GM12878 (cell line): ENCODE results near the gene KIAA1328. TPM values are rescaled to one million over a fixed set of nuclear protein-coding genes. Genes with fewer than 3 reads are reported as not detected.

Experiments
- ATAC-seq: fragments of 200-7000 bp; cut with Tn5 transposase; 3 replicates; pipeline ENCODE4 v1.9.1; 2020; ENCODE audit warnings: mild to moderate bottlenecking, moderate library complexity
- BruUV-seq: library from RNA; stranded (reverse); fragments of 400-500 nt; replicated peaks from 2 replicates; lab custom pipeline; 2021; lab: Mats Ljungman, UMichigan
- CTCF ChIA-PET: fragments of 300-600 bp; sonication (Branson Sonifier 250); formaldehyde crosslinking; extraction: SDS; loops from one replicate; lab custom pipeline; 2021; ENCODE audit warnings: inconsistent platforms; lab: Yijun Ruan, JAX
- POLR2A ChIA-PET: fragments of 350-600 bp; formaldehyde crosslinking; extraction: SDS; loops from one replicate; lab custom pipeline; 2021; ENCODE audit warnings: inconsistent platforms; lab: Charles Lee
- RAD21 ChIA-PET: fragments of 300-600 bp; sonication (Branson Sonifier 250); formaldehyde crosslinking; loops from one replicate; lab custom pipeline; 2023; ENCODE audit warnings: antibody characterized with exemption; ENCODE audit not compliant: unreplicated experiment; lab: Charles Lee
- SMC1A ChIA-PET: fragments of 300-600 bp; sonication (Branson Sonifier 250); formaldehyde crosslinking; loops from one replicate; lab custom pipeline; 2023; ENCODE audit not compliant: unreplicated experiment, uncharacterized antibody; lab: Charles Lee
- DNase-seq: peaks from one replicate; pipeline ENCODE4 v3.0.0-alpha.2; 2011; ENCODE audit warnings: low read depth, low spot score
- FAIRE-seq: peaks from 3 replicates; lab custom pipeline; 2011; peaks lifted over from hg19 to GRCh38; lab: Jason Lieb, UNC
- H2AFZ ChIP-seq: 2 replicates; pipeline ENCODE4 v1.6.0; 2011; ENCODE audit warnings: low read depth, low read length, control low read depth; ENCODE audit not compliant: control insufficient read depth
- H3K27ac ChIP-seq: 2 replicates; pipeline ENCODE4 v1.5.1; 2011; ENCODE audit warnings: control low read depth; ENCODE audit not compliant: control insufficient read depth, insufficient read depth
- H3K27me3 ChIP-seq, 2 experiments: replicated peaks in 1 of 2; 2 replicates each; pipeline versions ENCODE4 v1.6.0 to v1.6.1; 2011; ENCODE audit warnings: low read length in 1 of 2; ENCODE audit not compliant: control insufficient read depth in 2 of 2, insufficient read depth in 2 of 2
- H3K36me3 ChIP-seq, 2 experiments: 2 replicates each; pipeline ENCODE4 v1.5.1; 2011; ENCODE audit warnings: low read length in 1 of 2; ENCODE audit not compliant: control insufficient read depth in 2 of 2, insufficient read depth in 2 of 2
- H3K4me1 ChIP-seq: 2 replicates; pipeline ENCODE4 v1.6.1; 2011; ENCODE audit warnings: mild to moderate bottlenecking, low read length, moderate library complexity, mixed read lengths; ENCODE audit not compliant: control insufficient read depth, insufficient read depth
- H3K4me2 ChIP-seq: 2 replicates; pipeline ENCODE4 v1.6.0; 2011; ENCODE audit warnings: control low read depth; ENCODE audit not compliant: control insufficient read depth, insufficient read depth
- H3K4me3 ChIP-seq: fragments of 200-600 bp; sonication (generic); 2 replicates; pipeline ENCODE4 v1.5.1; 2016
- H3K79me2 ChIP-seq: 2 replicates; pipeline ENCODE4 v1.6.0; 2011; ENCODE audit warnings: low read length; ENCODE audit not compliant: control insufficient read depth, insufficient read depth
- H3K9ac ChIP-seq: 2 replicates; pipeline ENCODE4 v1.8.0; 2011; ENCODE audit warnings: low read length, control low read depth, mixed read lengths; ENCODE audit not compliant: control insufficient read depth, insufficient read depth
- H3K9me3 ChIP-seq: replicated peaks from 3 replicates; pipeline ENCODE4 v1.5.1; 2011; ENCODE audit warnings: mild to moderate bottlenecking, low read length; ENCODE audit not compliant: control insufficient read depth, insufficient read depth
- H4K20me1 ChIP-seq: 2 replicates; pipeline ENCODE4 v1.6.0; 2011; ENCODE audit not compliant: control insufficient read depth, insufficient read depth
- CREB1 ChIP-seq: IDR thresholded peaks from 2 replicates; pipeline ENCODE4 v1.6.1; 2012; ENCODE audit warnings: low read depth, mild to moderate bottlenecking, inconsistent platforms
- HDAC2 ChIP-seq: fragments of 200-600 bp; sonication (generic); IDR thresholded peaks from 2 replicates; pipeline ENCODE4 v1.6.1; 2017
- KLF5 ChIP-seq: fragments of 450-650 bp; IDR thresholded peaks from 2 replicates; pipeline ENCODE4 v1.6.1; 2014; ENCODE audit warnings: mild to moderate bottlenecking; ENCODE audit not compliant: partially characterized antibody
- NFYB ChIP-seq: IDR thresholded peaks from 2 replicates; pipeline ENCODE4 v1.6.1; 2011; ENCODE audit warnings: low read depth, mild to moderate bottlenecking, low read length, improper control_type of control experiment, moderate library complexity; ENCODE audit not compliant: insufficient read depth
- RFX5 ChIP-seq: IDR thresholded peaks from 2 replicates; pipeline ENCODE4 v1.6.1; 2011; ENCODE audit warnings: low read depth, low read length, improper control_type of control experiment
- WGBS: methylation state at CpG from one replicate; pipeline ENCODE4 v1.1.6; 2016; ENCODE audit warnings: low lambda C conversion rate; ENCODE audit not compliant: insufficient replicate concordance, insufficient coverage; ENCODE audit errors: missing lambda C conversion rate; 5-methylcytosine and 5-hydroxymethylcytosine counted together
- in situ Hi-C: fragments of 300-500 bp; cut with MboI; formaldehyde crosslinking; loops from 9 replicates; pipeline ENCODE4 v1.14.3; 2018; ENCODE audit warnings: mixed read lengths
- intact Hi-C: fragments of 100-400 bp; cut with micrococcal nuclease; formaldehyde crosslinking; loops from one replicate; pipeline ENCODE4 v1.14.2; 2022; ENCODE audit not compliant: unreplicated experiment
- polyA plus RNA-seq, 11 experiments: library from polyadenylated mRNA; depleted of rRNA in 4 of 11; unstranded in 6 of 11; stranded (reverse) in 5 of 11; fragments of >200 nt; fragmentation: Nextera tagmentation in 4 of 11; fragmentation: Illumina TruSeq in 1 of 11; extraction: Ambion mirVana in 4 of 11; extraction: Trizol in 1 of 11; gene quantifications; 1 replicate in 1 of 11; 2 replicates in 10 of 11; pipeline versions ENCODE4 v1.2.1 to v1.2.3, GENCODE V29; 2011 to 2016; ENCODE audit warnings: inconsistent platforms in 2 of 11, missing spikeins in 2 of 11, low read depth in 1 of 11
- total RNA-seq, 4 experiments: library from RNA; depleted of rRNA in 3 of 4; stranded (reverse); fragments of >200 nt in 3 of 4; fragmentation: Illumina TruSeq in 1 of 4; extraction: Trizol in 1 of 4; gene quantifications; 2 replicates each; pipeline versions ENCODE4 v1.2.1 to v1.2.3, GENCODE V29; 2013 to 2021
- TF ChIP-seq, protein P1 (sequence below): IDR thresholded peaks from 2 replicates; pipeline ENCODE4 v1.6.1; 2011; ENCODE audit warnings: mild to moderate bottlenecking, low read depth, low read length, moderate library complexity; ENCODE audit not compliant: insufficient replicate concordance
- TF ChIP-seq, protein P2 (sequence below): fragments of 450-650 bp; IDR thresholded peaks from 2 replicates; pipeline ENCODE4 v1.6.1; 2017; ENCODE audit warnings: antibody characterized with exemption, mild to moderate bottlenecking, moderate library complexity
- TF ChIP-seq, protein P3 (sequence below): IDR thresholded peaks from 2 replicates; pipeline ENCODE4 v1.6.1; 2012; ENCODE audit warnings: low read length, inconsistent platforms

Gene KIAA1328
- total and polyA plus RNA-seq, 10 of the 15 experiments (the other 5 are each of a cell fraction or from before 2014, with no cell fraction given): 3.1 to 7.1 (median 4.6) TPM

DNA sequence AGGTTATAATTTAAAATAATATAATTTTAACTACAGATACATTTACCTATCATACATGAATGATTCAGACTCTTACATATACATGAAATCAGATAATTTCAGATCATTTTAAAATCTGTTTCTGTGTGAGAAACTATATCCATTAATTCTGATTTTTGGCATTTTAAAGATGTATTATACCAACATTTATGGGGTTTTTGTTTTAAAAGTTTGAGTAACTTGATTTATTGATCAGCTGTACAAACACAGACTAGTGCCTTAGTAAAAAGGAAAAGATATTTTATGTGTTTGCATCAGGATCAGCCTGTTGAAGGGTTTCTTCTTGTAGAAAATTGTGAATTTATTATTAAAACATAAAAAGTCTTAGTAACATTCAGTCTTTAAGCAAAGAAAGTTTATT, 59.9 kb downstream of the KIAA1328 start (continued):
- TF ChIP-seq, protein P1, sequence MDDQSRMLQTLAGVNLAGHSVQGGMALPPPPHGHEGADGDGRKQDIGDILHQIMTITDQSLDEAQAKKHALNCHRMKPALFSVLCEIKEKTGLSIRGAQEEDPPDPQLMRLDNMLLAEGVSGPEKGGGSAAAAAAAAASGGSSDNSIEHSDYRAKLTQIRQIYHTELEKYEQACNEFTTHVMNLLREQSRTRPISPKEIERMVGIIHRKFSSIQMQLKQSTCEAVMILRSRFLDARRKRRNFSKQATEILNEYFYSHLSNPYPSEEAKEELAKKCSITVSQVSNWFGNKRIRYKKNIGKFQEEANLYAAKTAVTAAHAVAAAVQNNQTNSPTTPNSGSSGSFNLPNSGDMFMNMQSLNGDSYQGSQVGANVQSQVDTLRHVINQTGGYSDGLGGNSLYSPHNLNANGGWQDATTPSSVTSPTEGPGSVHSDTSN: no peak
- TF ChIP-seq, all 136 proteins: peak for 0

DNA sequence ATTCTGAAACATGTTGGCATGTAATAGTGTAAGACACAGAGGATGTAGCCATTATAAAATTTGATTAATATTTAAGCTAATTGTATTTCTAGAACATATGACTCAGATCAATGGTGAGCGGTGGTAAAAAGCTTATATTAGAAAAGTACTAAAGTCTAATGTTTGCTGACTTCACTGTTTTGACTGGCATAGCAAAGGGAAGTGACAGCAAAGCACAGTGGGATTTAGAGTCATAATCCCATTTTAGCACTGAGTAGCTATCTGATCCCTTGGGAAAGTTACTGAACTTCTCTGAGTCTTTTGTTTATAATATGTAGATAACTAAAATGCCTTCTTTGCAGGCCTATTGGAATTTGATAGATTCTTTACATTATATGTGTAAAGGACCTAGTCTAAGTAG, 60.4 kb downstream of the KIAA1328 start:
- no peaks in the 10 kb centered on the region for H3K9me3 ChIP-seq
- no peak for DNase-seq
- TF ChIP-seq CREB1 (no peak), RFX5 (no peak), KLF5 (no peak), NFYB (no peak), HDAC2 (no peak)
- TF ChIP-seq, protein P2, sequence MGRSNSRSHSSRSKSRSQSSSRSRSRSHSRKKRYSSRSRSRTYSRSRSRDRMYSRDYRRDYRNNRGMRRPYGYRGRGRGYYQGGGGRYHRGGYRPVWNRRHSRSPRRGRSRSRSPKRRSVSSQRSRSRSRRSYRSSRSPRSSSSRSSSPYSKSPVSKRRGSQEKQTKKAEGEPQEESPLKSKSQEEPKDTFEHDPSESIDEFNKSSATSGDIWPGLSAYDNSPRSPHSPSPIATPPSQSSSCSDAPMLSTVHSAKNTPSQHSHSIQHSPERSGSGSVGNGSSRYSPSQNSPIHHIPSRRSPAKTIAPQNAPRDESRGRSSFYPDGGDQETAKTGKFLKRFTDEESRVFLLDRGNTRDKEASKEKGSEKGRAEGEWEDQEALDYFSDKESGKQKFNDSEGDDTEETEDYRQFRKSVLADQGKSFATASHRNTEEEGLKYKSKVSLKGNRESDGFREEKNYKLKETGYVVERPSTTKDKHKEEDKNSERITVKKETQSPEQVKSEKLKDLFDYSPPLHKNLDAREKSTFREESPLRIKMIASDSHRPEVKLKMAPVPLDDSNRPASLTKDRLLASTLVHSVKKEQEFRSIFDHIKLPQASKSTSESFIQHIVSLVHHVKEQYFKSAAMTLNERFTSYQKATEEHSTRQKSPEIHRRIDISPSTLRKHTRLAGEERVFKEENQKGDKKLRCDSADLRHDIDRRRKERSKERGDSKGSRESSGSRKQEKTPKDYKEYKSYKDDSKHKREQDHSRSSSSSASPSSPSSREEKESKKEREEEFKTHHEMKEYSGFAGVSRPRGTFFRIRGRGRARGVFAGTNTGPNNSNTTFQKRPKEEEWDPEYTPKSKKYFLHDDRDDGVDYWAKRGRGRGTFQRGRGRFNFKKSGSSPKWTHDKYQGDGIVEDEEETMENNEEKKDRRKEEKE: no peak
- TF ChIP-seq, protein P3, sequence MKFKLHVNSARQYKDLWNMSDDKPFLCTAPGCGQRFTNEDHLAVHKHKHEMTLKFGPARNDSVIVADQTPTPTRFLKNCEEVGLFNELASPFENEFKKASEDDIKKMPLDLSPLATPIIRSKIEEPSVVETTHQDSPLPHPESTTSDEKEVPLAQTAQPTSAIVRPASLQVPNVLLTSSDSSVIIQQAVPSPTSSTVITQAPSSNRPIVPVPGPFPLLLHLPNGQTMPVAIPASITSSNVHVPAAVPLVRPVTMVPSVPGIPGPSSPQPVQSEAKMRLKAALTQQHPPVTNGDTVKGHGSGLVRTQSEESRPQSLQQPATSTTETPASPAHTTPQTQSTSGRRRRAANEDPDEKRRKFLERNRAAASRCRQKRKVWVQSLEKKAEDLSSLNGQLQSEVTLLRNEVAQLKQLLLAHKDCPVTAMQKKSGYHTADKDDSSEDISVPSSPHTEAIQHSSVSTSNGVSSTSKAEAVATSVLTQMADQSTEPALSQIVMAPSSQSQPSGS: no peak
- no peaks in the 10 kb centered on the region for H3K27me3 ChIP-seq
- FAIRE-seq: no peak
- no peak overlapping the region for H3K9ac ChIP-seq
- ChIA-PET CTCF (no interaction called here), RAD21 (no interaction called here), POLR2A (no interaction called here), SMC1A (no interaction called here)
- H2AFZ ChIP-seq: no peak overlapping the region
- no peak for ATAC-seq
- no peaks in the 10 kb centered on the region for H3K4me1 ChIP-seq
- H3K4me2 ChIP-seq: no peak overlapping the region
- H3K4me3 ChIP-seq: no peak overlapping the region
- BruUV-seq: no TSS peak
- no peak overlapping the region for H3K27ac ChIP-seq
- H3K79me2 ChIP-seq: no peaks in the 10 kb centered on the region
- H4K20me1 ChIP-seq: no peaks in the 10 kb centered on the region
- WGBS: 100% methylated on average over 1 of the region's 1 CpG
- in situ Hi-C loops: no loop called here
- no peaks in the 10 kb centered on the region for H3K36me3 ChIP-seq
- intact Hi-C loops: no loop called here
